CD14-positive monocyte (primary cell): Measurements from ENCODE around the gene LONRF2. TPM values are rescaled to one million over a fixed set of nuclear protein-coding genes. Genes with fewer than 3 reads are reported as not detected.

ENCODE experiments used
- DNase-seq, 3 donors: peaks; one replicate each; pipeline ENCODE4 v3.0.0-alpha.2; 2011 to 2022
- H2AFZ ChIP-seq: 2 replicates; pipeline ENCODE4 v1.6.0; 2012; ENCODE audit warnings: mild to moderate bottlenecking, low read depth, low read length, inconsistent platforms; ENCODE audit not compliant: insufficient read depth, poor library complexity, severe bottlenecking
- H3K27ac ChIP-seq, 2 donors: 1 replicate in 1 of 2; 2 replicates in 1 of 2; pipeline ENCODE4 v1.5.1; 2012 to 2013; ENCODE audit warnings: low read length in 2 of 2, control low read depth in 1 of 2, inconsistent platforms in 1 of 2, low read depth in 1 of 2, mild to moderate bottlenecking in 1 of 2
- H3K27me3 ChIP-seq, 2 donors: one replicate each; pipeline versions ENCODE4 v1.6.0 to v1.6.1; 2011 to 2013; ENCODE audit warnings: low read length in 2 of 2; ENCODE audit not compliant: control insufficient read depth in 2 of 2, insufficient read depth in 2 of 2
- H3K36me3 ChIP-seq, 2 donors: replicated peaks in 1 of 2; 1 replicate in 1 of 2; 2 replicates in 1 of 2; pipeline versions ENCODE4 v1.5.1 to v1.6.1; 2012 to 2013; ENCODE audit warnings: low read length in 2 of 2, control low read depth in 1 of 2, inconsistent platforms in 1 of 2, mild to moderate bottlenecking in 1 of 2; ENCODE audit not compliant: insufficient read depth in 2 of 2, control insufficient read depth in 1 of 2
- H3K4me1 ChIP-seq, 2 donors: 1 replicate in 1 of 2; 2 replicates in 1 of 2; pipeline versions ENCODE4 v1.5.1 to v1.6.1; 2012 to 2013; ENCODE audit warnings: low read length in 2 of 2, control low read depth in 1 of 2, inconsistent platforms in 1 of 2, mild to moderate bottlenecking in 1 of 2, moderate library complexity in 1 of 2; ENCODE audit not compliant: insufficient read depth in 2 of 2, control insufficient read depth in 1 of 2
- H3K4me2 ChIP-seq: replicated peaks from 2 replicates; pipeline ENCODE3; 2012; ENCODE audit warnings: low read length, moderate library complexity, mild to moderate bottlenecking; ENCODE audit not compliant: poor library complexity, severe bottlenecking; ENCODE audit errors: extremely low read depth
- H3K4me3 ChIP-seq, 3 experiments: fragments of 200-600 bp in 1 of 3; sonication (generic) in 1 of 3; replicated peaks in 1 of 3; 1 replicate in 2 of 3; 2 replicates in 1 of 3; pipeline ENCODE4 v1.5.1; 2011 to 2013; ENCODE audit warnings: low read length in 3 of 3, mild to moderate bottlenecking in 3 of 3, control low read depth in 2 of 3, low read depth in 2 of 3, inconsistent platforms in 1 of 3, moderate library complexity in 1 of 3
- H3K79me2 ChIP-seq: 2 replicates; pipeline ENCODE4 v1.6.0; 2012; ENCODE audit warnings: mild to moderate bottlenecking, control low read depth, inconsistent platforms, low read length, moderate library complexity; ENCODE audit not compliant: insufficient read depth
- H3K9ac ChIP-seq: 2 replicates; pipeline ENCODE4 v1.6.0; 2017; ENCODE audit warnings: low read length, mild to moderate bottlenecking; ENCODE audit not compliant: insufficient read depth, poor library complexity, severe bottlenecking
- H3K9me3 ChIP-seq, 2 donors: replicated peaks in 1 of 2; 1 replicate in 1 of 2; 2 replicates in 1 of 2; pipeline versions ENCODE4 v1.5.1 to v1.6.1; 2012 to 2013; ENCODE audit warnings: low read length in 2 of 2, control low read depth in 1 of 2; ENCODE audit not compliant: control insufficient read depth in 1 of 2, insufficient read depth in 1 of 2
- H4K20me1 ChIP-seq: 2 replicates; pipeline ENCODE4 v1.6.0; 2012; ENCODE audit warnings: mild to moderate bottlenecking, low read length, control low read depth, moderate library complexity; ENCODE audit not compliant: insufficient read depth
- H3K27ac Mint-ChIP-seq, 7 donors: one replicate each; pipeline ENCODE4 v1.8.0; 2020; ENCODE audit warnings: mild to moderate bottlenecking in 7 of 7, mixed read lengths in 7 of 7, moderate library complexity in 6 of 7, inconsistent platforms in 2 of 7
- H3K27me3 Mint-ChIP-seq, 3 donors: one replicate each; pipeline ENCODE4 v1.8.0; 2021 to 2022; ENCODE audit warnings: low read depth in 3 of 3, mild to moderate bottlenecking in 3 of 3, mixed read lengths in 3 of 3, moderate library complexity in 3 of 3, inconsistent platforms in 1 of 3
- H3K36me3 Mint-ChIP-seq, 2 donors: one replicate each; pipeline ENCODE4 v1.8.0; 2020; ENCODE audit warnings: mixed read lengths in 2 of 2, inconsistent platforms in 1 of 2, mild to moderate bottlenecking in 1 of 2
- H3K4me1 Mint-ChIP-seq: one replicate; pipeline ENCODE4 v1.8.0; 2020; ENCODE audit warnings: mild to moderate bottlenecking, mixed read lengths
- H3K4me3 Mint-ChIP-seq, 2 donors: one replicate each; pipeline ENCODE4 v1.8.0; 2020; ENCODE audit warnings: mild to moderate bottlenecking in 2 of 2, mixed read lengths in 2 of 2, moderate library complexity in 1 of 2
- H3K9me3 Mint-ChIP-seq, 7 donors: one replicate each; pipeline ENCODE4 v1.8.0; 2020 to 2022; ENCODE audit warnings: mixed read lengths in 7 of 7, mild to moderate bottlenecking in 6 of 7, moderate library complexity in 6 of 7, inconsistent platforms in 2 of 7
- CTCF ChIP-seq: fragments of 200-600 bp; IDR thresholded peaks from one replicate; pipeline ENCODE4 v1.8.0; 2022; ENCODE audit warnings: antibody characterized with exemption, mild to moderate bottlenecking
- WGBS: methylation state at CpG from one replicate; pipeline ENCODE4 v1.1.5; 2013; ENCODE audit warnings: missing lambda C conversion rate; ENCODE audit not compliant: insufficient coverage; 5-methylcytosine and 5-hydroxymethylcytosine counted together
- intact Hi-C, 2 donors: fragments of 100-400 bp; cut with micrococcal nuclease; formaldehyde crosslinking; loops; one replicate each; pipeline versions ENCODE4 v1.15.0 to v1.15.1; 2023
- polyA plus RNA-seq, 3 donors: library from polyadenylated mRNA; depleted of rRNA in 1 of 3; unstranded in 2 of 3; stranded (reverse) in 1 of 3; fragments of 300-500 nt in 2 of 3; fragments of >200 nt in 1 of 3; fragmentation: Illumina TruSeq in 2 of 3; gene quantifications; 1 replicate in 2 of 3; 2 replicates in 1 of 3; pipeline ENCODE4 v1.2.3, GENCODE V29; 2012 to 2021

LONRF2 gene
- polyA plus RNA-seq, 3 donors = not detected

- Histone ChIP-seq H3K79me2 (no peaks in the 10 kb centered on the region), H4K20me1 (no peaks in the 10 kb centered on the region), H3K4me3 (no peak overlapping the region), H2AFZ (no peak overlapping the region), H3K4me1 (peaks cover 36 to 43% of the 10 kb centered on the region in 2 donors), H3K27ac (no peak overlapping the region), H3K4me2 (no peak overlapping the region), H3K27me3 (no peaks in the 10 kb centered on the region), H3K9me3 (no peaks in the 10 kb centered on the region), H3K36me3 (no peaks in the 10 kb centered on the region), H3K9ac (no peak overlapping the region)
- peaks cover 41% of the 10 kb centered on the region for H3K4me1 Mint-ChIP-seq
- WGBS = 97% methylated on average over 6 of the region's 6 CpGs
- peak overlapping the region in 2 of 7 donors; percentile 21 to 46 for H3K27ac Mint-ChIP-seq
- peaks cover 0 to 2% (median 0%) of the 10 kb centered on the region in 7 donors for H3K9me3 Mint-ChIP-seq
- DNase-seq = no peak
- no peak for TF ChIP-seq CTCF
- no peaks in the 10 kb centered on the region for H3K36me3 Mint-ChIP-seq
- intact Hi-C loops = loop anchor here (5.0 kb wide), 4 partner anchors 58 to 688 kb away; no protein-coding TSS in a partner anchor
- no peak overlapping the region for H3K4me3 Mint-ChIP-seq
- peaks cover 0 to 4% (median 3%) of the 10 kb centered on the region in 3 donors for H3K27me3 Mint-ChIP-seq
These were observed 77.3 kb downstream of the LONRF2 start for GRCh38 chr2:100244881-100245605.

GRCh38 chr2:100243631-100244030 is 78.7 kb downstream of the LONRF2 start:
- H4K20me1 ChIP-seq = no peaks in the 10 kb centered on the region
- Mint-ChIP-seq H3K9me3 (peaks cover 0 to 2% (median 0%) of the 10 kb centered on the region in 7 donors), H3K27me3 (peaks cover 0 to 4% (median 0%) of the 10 kb centered on the region in 3 donors), H3K4me1 (peaks cover 41% of the 10 kb centered on the region), H3K36me3 (no peaks in the 10 kb centered on the region), H3K27ac (peak overlapping the region in 4 of 7 donors; percentile 78 to 92 (median 90)), H3K4me3 (peak overlapping the region in 1 of 2 donors; percentile 75)
- peak overlapping the region in 1 of 3 experiments; percentile 46 for H3K4me3 ChIP-seq
- no peaks in the 10 kb centered on the region for H3K9me3 ChIP-seq
- TF ChIP-seq CTCF = no peak
- peaks cover 36 to 43% of the 10 kb centered on the region in 2 donors for H3K4me1 ChIP-seq
- no peak for DNase-seq
- intact Hi-C loops = loop anchor here (5.0 kb wide), 2 partner anchors 56 to 66 kb away; no protein-coding TSS in a partner anchor
- 100% methylated on average over 1 of the region's 6 CpGs for WGBS
- no peak overlapping the region for H3K9ac ChIP-seq
- H3K27ac ChIP-seq = peak overlapping the region; percentile 79 to 83
- peak overlapping the region; percentile 48 for H2AFZ ChIP-seq
- no peaks in the 10 kb centered on the region for H3K36me3 ChIP-seq
- H3K79me2 ChIP-seq = no peaks in the 10 kb centered on the region
- no peaks in the 10 kb centered on the region for H3K27me3 ChIP-seq
- H3K4me2 ChIP-seq = peak overlapping the region; percentile 54
